ENCODE measurements around the gene C12orf50. TPM values are rescaled to one million over a fixed set of nuclear protein-coding genes. Genes with fewer than 3 reads are reported as not detected.

The C12orf50 gene
- total RNA-seq, 2 donors from 2014 or later, result not detected

GRCh38 chr12:88058719-88059077, 29.5 kb upstream of the C12orf50 start:
- peaks cover 0 to 2% of the 10 kb centered on the region in 2 donors for H3K36me3 ChIP-seq (replicated peaks in 1 of 2; ENCODE audit: insufficient read depth in 1 of 2, low read depth in 2 of 2)
- TF ChIP-seq CTCF (IDR thresholded peaks at IDR 0.05) (no peak), POLR2A (IDR thresholded peaks at IDR 0.05) (no peak)
- H3K27ac ChIP-seq, result no peak overlapping the region
- intact Hi-C loops (cut with DNase I), result no loop called here
- H3K4me3 ChIP-seq, result no peak overlapping the region
- no peak for DNase-seq
- 88 to 93% methylated on average over 1 of the region's 1 CpG for WGBS, 2 donors
- no peaks in the 10 kb centered on the region for H3K4me1 ChIP-seq
- H3K9me3 ChIP-seq, result no peaks in the 10 kb centered on the region
- no peaks in the 10 kb centered on the region for H3K27me3 ChIP-seq
- ATAC-seq, result no peak

- H3K36me3 ChIP-seq (replicated peaks in 1 of 2; ENCODE audit: insufficient read depth in 1 of 2, low read depth in 2 of 2), result peaks cover 0 to 2% of the 10 kb centered on the region in 2 donors
- no peaks in the 10 kb centered on the region for H3K9me3 ChIP-seq
- no peak for ATAC-seq
- no peak for TF ChIP-seq CTCF (IDR thresholded peaks at IDR 0.05)
- no peak for TF ChIP-seq POLR2A (IDR thresholded peaks at IDR 0.05)
- H3K4me3 ChIP-seq, result no peak overlapping the region
- no peak for DNase-seq
- no peaks in the 10 kb centered on the region for H3K4me1 ChIP-seq
- no peak overlapping the region for H3K27ac ChIP-seq
- intact Hi-C loops (cut with DNase I), result no loop called here
- WGBS, 2 donors, result 93 to 99% methylated on average over 4 of the region's 4 CpGs
- H3K27me3 ChIP-seq, result no peaks in the 10 kb centered on the region
Observed at GRCh38 chr12:88057994-88058718, 29.0 kb upstream of the C12orf50 start.

GRCh38 chr12:88056571-88056970, 27.4 kb upstream of the C12orf50 start:
- Histone ChIP-seq H3K4me1 (no peaks in the 10 kb centered on the region), H3K27me3 (no peaks in the 10 kb centered on the region), H3K27ac (no peak overlapping the region), H3K9me3 (no peaks in the 10 kb centered on the region), H3K36me3 (replicated peaks in 1 of 2; ENCODE audit: insufficient read depth in 1 of 2, low read depth in 2 of 2) (peaks cover 0 to 3% of the 10 kb centered on the region in 2 donors), H3K4me3 (no peak overlapping the region)
- TF ChIP-seq POLR2A (IDR thresholded peaks at IDR 0.05) (no peak), CTCF (IDR thresholded peaks at IDR 0.05) (no peak)
- WGBS, 2 donors, result 64 to 74% methylated on average over 2 of the region's 2 CpGs
- intact Hi-C loops (cut with DNase I), result no loop called here
- ATAC-seq (no peak), DNase-seq (no peak)

GRCh38 chr12:88052686-88053085, 23.5 kb upstream of the C12orf50 start:
- peak in 4 of 7 experiments; percentile 20 to 36 (median 30) for TF ChIP-seq CTCF (IDR thresholded peaks at IDR 0.05)
- no peak for TF ChIP-seq POLR2A (IDR thresholded peaks at IDR 0.05)
- DNase-seq (peak; percentile 21 to 42 (median 30)), ATAC-seq (peak; percentile 56)
- H3K4me3 ChIP-seq, result no peak overlapping the region
- H3K27me3 ChIP-seq, result no peaks in the 10 kb centered on the region
- no peaks in the 10 kb centered on the region for H3K9me3 ChIP-seq
- intact Hi-C loops (cut with DNase I), result no loop called here
- no peaks in the 10 kb centered on the region for H3K4me1 ChIP-seq
- H3K27ac ChIP-seq, result no peak overlapping the region
- peaks cover 0 to 8% of the 10 kb centered on the region in 2 donors for H3K36me3 ChIP-seq (replicated peaks in 1 of 2; ENCODE audit: insufficient read depth in 1 of 2, low read depth in 2 of 2)
- 72 to 84% methylated on average over 1 of the region's 1 CpG for WGBS, 2 donors

GRCh38 chr12:88044035-88044434, 14.8 kb upstream of the C12orf50 start:
- Histone ChIP-seq H3K4me3 (no peak overlapping the region), H3K36me3 (replicated peaks in 1 of 2; ENCODE audit: insufficient read depth in 1 of 2, low read depth in 2 of 2) (peaks cover 5 to 11% of the 10 kb centered on the region in 2 donors), H3K27me3 (no peaks in the 10 kb centered on the region), H3K9me3 (no peaks in the 10 kb centered on the region), H3K27ac (no peak overlapping the region), H3K4me1 (no peaks in the 10 kb centered on the region)
- DNase-seq, result no peak
- intact Hi-C loops (cut with DNase I), result no loop called here
- 87 to 93% methylated on average over 5 of the region's 5 CpGs for WGBS, 2 donors
- TF ChIP-seq CTCF (IDR thresholded peaks at IDR 0.05), result no peak
- TF ChIP-seq POLR2A (IDR thresholded peaks at IDR 0.05), result no peak
- no peak for ATAC-seq
